HG03066 (cell line): Measurements from ENCODE around the gene RMI2.
A peak's percentile ranks its signal among the peaks of the same experiment; 100 is the strongest.
"Not testable (repeated sequence)": the region's sequence is repeated elsewhere in the genome, so short reads cannot be mapped to it uniquely, and the experiment has no call there.

Source experiments
- ATAC-seq: cut with Tn5 transposase; IDR thresholded peaks from one replicate; pipeline ENCODE4 v1.9.1; 2021; ENCODE audit warnings: low read depth; ENCODE audit not compliant: unreplicated experiment

The RMI2 gene

GRCh38 chr16:11350921-11351335 lies 5.7 kb downstream of the RMI2 start:
- no peak for ATAC-seq

DNA sequence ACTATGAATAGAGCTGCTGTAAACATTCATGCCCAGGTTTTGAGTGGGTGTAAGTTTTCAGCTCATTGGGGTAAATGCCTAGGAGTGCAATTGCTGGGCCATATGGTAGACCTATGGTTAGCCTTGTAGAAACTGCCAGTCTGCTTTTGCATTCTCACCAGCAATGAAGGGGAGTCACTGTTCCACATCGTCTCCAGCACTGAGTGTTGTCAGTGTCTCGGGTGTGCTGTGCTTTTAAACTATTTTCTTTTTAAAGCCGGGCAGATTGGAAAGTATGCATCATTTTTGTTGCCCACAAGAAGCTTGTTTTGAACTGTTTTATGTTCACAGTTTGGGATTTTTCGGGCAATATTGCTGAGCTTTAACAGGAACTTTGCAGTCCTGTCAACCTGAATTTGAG lies 7.9 kb downstream of the RMI2 start:
- no peak for ATAC-seq

- peak; percentile 34 for ATAC-seq
Observed at GRCh38 chr16:11354407-11354732, 9.1 kb downstream of the RMI2 start.

GRCh38 chr16:11354733-11355574 lies 9.7 kb downstream of the RMI2 start:
- ATAC-seq: peak; percentile 62

- ATAC-seq: no peak
Observed at GRCh38 chr16:11355862-11356261, 10.6 kb downstream of the RMI2 start.

- no peak for ATAC-seq
Observed at GRCh38 chr16:11356573-11357331, 11.5 kb downstream of the RMI2 start.

- no peak for ATAC-seq
Observed at GRCh38 chr16:11358531-11358930, 13.3 kb downstream of the RMI2 start.

DNA sequence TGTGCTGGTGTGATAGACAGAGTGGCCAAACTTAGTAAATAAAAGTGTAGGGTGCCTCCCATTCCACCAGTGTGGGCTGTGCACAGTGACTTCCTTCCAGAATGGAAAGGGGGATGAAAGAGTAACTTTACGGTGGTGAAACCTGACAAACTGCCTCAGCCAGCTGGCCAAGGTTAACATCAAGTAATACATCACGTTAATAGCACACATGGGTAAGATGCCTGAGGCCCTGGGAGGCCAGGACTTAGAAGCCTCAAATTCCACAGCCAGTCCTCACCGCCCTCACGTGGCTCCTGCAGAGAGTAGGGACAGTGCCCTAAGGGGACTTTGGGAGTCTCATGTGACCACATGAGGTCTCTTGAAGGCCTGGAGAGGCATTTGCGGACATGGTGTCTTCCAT lies 14.1 kb downstream of the RMI2 start:
- no peak for ATAC-seq

- ATAC-seq: no peak
Observed at GRCh38 chr16:11360641-11361373, 15.5 kb downstream of the RMI2 start.

DNA sequence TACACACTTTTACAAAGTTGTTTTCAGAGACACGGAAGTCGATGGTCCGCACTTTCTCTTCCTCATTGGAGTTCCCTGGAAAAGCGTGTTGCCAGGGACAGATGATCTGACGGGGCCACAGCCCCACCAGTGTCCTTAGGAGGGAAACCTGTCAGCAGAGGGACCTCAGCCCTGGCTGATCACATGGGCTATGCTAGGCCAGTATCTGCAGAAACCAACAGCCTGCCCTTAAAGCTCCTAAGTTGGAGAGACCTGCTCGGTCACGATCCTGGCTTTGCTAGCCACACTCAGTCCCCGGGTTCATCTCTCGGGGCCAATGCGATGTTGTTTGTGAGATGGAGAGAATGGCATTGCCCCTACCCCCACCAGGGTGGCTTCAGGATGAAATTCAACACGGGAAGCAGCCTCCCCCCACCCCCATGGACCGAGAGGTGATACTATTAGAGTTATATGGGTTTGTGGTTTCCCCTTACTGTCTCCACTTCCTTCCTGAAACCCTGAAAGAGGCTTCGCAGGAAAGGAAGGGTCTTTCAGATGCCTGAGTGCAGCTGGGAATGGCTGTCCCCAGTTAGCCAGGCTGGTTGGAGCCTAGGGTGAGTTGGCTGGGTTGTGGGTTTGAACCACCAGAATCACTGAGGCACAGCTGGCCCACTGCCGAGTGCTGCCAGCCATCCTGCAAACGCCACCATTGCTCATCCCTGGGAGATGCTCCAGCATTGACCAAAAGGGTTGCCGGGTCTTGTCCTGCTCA lies 16.6 kb downstream of the RMI2 start:
- no peak for ATAC-seq

DNA sequence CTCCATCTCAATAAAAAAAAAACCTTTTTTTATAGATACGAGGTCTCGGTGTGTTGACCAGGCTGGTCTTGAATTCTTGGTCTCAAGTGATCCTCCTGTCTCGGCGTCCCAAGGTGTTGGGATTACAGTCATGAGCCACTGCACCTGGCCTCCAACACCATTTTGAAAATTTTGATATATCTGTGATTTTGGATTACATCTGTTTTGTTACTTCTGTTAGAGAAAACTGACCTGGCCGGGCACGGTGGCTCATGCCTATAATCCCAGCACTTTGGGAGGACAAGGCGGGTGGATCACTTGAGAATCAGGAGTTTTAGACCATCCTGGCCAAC lies 18.6 kb downstream of the RMI2 start:
- no peak for ATAC-seq

GRCh38 chr16:11367483-11367906 lies 22.2 kb downstream of the RMI2 start:
- ATAC-seq: no peak

- ATAC-seq: peak; percentile 45
Observed at GRCh38 chr16:11370084-11370931, 25.0 kb downstream of the RMI2 start.

GRCh38 chr16:11370932-11371279 lies 25.6 kb downstream of the RMI2 start:
- ATAC-seq: not testable (repeated sequence)

- ATAC-seq: no peak
Observed at GRCh38 chr16:11372073-11372828, 27.0 kb downstream of the RMI2 start.

- ATAC-seq: no peak
Observed at GRCh38 chr16:11372829-11373306, 27.6 kb downstream of the RMI2 start.

DNA sequence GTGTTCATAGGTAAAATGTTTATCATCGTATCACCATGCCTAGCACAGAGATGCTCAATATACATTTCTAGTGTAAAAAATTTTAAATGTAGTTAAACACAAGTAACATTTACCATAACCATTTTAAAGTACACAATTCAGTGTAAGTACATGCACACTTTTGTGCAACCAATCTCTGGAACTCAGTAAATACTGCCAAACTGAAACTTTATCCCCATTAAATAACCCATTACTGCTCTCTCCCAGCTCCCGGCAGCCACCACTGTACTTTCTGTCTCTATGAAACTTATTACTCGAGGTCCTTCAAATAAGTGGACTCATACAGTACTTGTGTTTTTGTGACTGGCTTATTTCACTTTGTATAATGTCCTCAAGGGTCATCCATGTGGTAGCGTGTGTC lies 29.0 kb downstream of the RMI2 start:
- no peak for ATAC-seq

DNA sequence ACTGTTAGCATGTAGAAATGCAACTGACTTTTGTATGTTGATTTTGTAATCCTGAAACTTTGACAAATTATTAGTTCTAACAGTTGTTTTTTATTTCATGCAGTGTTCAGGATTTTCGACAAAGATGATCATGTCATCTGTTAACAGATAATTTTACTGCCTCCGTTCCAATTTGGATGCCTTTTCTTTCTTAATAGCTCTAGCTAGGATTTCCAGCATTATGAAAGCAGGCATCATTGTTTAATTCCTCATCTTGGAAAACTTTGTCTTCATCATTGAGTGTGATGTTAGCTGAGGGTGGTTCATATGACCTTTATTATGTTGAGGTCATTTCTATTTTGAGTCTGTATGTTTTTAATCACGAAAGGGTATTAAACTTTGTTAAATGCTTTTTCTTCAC lies 31.9 kb downstream of the RMI2 start:
- no peak for ATAC-seq

DNA sequence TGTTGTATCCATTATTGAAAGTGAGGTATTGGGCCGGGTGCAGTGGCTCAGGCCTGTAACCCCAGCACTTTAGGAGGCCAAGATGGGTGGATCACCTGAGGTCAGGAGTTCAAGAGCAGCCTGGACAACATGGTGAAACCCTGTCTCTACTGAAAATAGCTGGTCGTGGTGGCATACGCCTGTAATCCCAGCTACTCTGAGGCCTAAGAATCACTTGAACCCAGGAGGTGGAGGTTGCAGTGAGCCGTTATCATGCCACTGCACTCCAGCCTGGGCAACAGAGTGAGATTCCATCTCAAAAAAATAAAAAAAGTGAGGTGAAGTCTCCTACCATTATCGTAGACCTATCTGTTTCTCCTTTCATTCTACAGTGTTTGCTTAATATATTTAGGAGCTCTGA lies 33.7 kb downstream of the RMI2 start:
- not testable (repeated sequence) for ATAC-seq
